DOHH2 (cell line): ENCODE results near the gene AMZ1.

Source experiments
- EZH2phosphoT487 ChIP-seq: fragments of 200-600 bp; sonication (generic); IDR thresholded peaks from 2 replicates; pipeline ENCODE4 v1.6.1; 2017; ENCODE audit warnings: borderline replicate concordance, mild to moderate bottlenecking, antibody characterized with exemption, low read length, moderate library complexity, mixed read lengths
- TF ChIP-seq, protein P1 (sequence below): fragments of 200-600 bp; sonication (generic); IDR thresholded peaks from one replicate; pipeline ENCODE4 v1.5.1; 2014; ENCODE audit warnings: antibody characterized with exemption, mild to moderate bottlenecking, low read depth, low read length; ENCODE audit not compliant: poor library complexity, severe bottlenecking

DNA sequence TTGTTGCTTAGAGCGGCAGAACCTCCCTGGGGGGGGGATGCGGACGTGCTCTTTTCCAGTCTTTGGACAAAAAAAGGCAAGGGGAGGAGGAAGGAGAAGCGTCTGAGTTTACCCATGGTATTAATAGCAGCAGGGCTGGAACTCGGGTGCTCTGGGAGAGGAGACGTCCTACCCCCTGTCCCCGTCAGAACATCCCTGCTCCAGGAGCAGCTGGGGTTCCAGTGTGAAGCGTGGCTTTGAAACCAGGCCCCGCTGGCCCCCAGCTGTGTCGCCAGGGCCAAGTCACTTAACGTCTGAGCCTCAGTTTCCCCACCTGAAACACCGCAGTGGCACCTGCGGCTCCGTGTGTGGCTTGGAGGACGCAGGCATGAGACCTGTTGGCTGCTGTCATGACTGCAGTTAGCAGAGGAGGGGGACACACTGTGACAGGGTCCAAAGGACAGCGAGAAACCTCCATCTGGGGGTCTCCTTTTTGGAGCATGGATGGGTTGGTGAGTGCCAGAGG is 1.4 kb downstream of the AMZ1 start:
- TF ChIP-seq, protein P1, sequence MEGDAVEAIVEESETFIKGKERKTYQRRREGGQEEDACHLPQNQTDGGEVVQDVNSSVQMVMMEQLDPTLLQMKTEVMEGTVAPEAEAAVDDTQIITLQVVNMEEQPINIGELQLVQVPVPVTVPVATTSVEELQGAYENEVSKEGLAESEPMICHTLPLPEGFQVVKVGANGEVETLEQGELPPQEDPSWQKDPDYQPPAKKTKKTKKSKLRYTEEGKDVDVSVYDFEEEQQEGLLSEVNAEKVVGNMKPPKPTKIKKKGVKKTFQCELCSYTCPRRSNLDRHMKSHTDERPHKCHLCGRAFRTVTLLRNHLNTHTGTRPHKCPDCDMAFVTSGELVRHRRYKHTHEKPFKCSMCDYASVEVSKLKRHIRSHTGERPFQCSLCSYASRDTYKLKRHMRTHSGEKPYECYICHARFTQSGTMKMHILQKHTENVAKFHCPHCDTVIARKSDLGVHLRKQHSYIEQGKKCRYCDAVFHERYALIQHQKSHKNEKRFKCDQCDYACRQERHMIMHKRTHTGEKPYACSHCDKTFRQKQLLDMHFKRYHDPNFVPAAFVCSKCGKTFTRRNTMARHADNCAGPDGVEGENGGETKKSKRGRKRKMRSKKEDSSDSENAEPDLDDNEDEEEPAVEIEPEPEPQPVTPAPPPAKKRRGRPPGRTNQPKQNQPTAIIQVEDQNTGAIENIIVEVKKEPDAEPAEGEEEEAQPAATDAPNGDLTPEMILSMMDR, result no peak
- no peak for TF ChIP-seq EZH2phosphoT487
